GM12878 (cell line): Measurements from ENCODE around the gene CPEB1. TPM values are rescaled to one million over a fixed set of nuclear protein-coding genes. Genes with fewer than 3 reads are reported as not detected.
A peak's percentile ranks its signal among the peaks of the same experiment; 100 is the strongest.

Source experiments
- ATAC-seq: fragments of 200-7000 bp; cut with Tn5 transposase; 3 replicates; pipeline ENCODE4 v1.9.1; 2020; ENCODE audit warnings: mild to moderate bottlenecking, moderate library complexity
- BruUV-seq: library from RNA; stranded (reverse); fragments of 400-500 nt; replicated peaks from 2 replicates; lab custom pipeline; 2021; lab: Mats Ljungman, UMichigan
- CTCF ChIA-PET: fragments of 300-600 bp; sonication (Branson Sonifier 250); formaldehyde crosslinking; extraction: SDS; loops from one replicate; lab custom pipeline; 2021; ENCODE audit warnings: inconsistent platforms; lab: Yijun Ruan, JAX
- POLR2A ChIA-PET: fragments of 350-600 bp; formaldehyde crosslinking; extraction: SDS; loops from one replicate; lab custom pipeline; 2021; ENCODE audit warnings: inconsistent platforms; lab: Charles Lee
- RAD21 ChIA-PET: fragments of 300-600 bp; sonication (Branson Sonifier 250); formaldehyde crosslinking; loops from one replicate; lab custom pipeline; 2023; ENCODE audit warnings: antibody characterized with exemption; ENCODE audit not compliant: unreplicated experiment; lab: Charles Lee
- SMC1A ChIA-PET: fragments of 300-600 bp; sonication (Branson Sonifier 250); formaldehyde crosslinking; loops from one replicate; lab custom pipeline; 2023; ENCODE audit not compliant: unreplicated experiment, uncharacterized antibody; lab: Charles Lee
- DNase-seq: peaks from one replicate; pipeline ENCODE4 v3.0.0-alpha.2; 2011; ENCODE audit warnings: low read depth, low spot score
- FAIRE-seq: peaks from 3 replicates; lab custom pipeline; 2011; peaks lifted over from hg19 to GRCh38; lab: Jason Lieb, UNC
- H2AFZ ChIP-seq: 2 replicates; pipeline ENCODE4 v1.6.0; 2011; ENCODE audit warnings: low read depth, low read length, control low read depth; ENCODE audit not compliant: control insufficient read depth
- H3K27ac ChIP-seq: 2 replicates; pipeline ENCODE4 v1.5.1; 2011; ENCODE audit warnings: control low read depth; ENCODE audit not compliant: control insufficient read depth, insufficient read depth
- H3K27me3 ChIP-seq, 2 experiments: replicated peaks in 1 of 2; 2 replicates each; pipeline versions ENCODE4 v1.6.0 to v1.6.1; 2011; ENCODE audit warnings: low read length in 1 of 2; ENCODE audit not compliant: control insufficient read depth in 2 of 2, insufficient read depth in 2 of 2
- H3K36me3 ChIP-seq, 2 experiments: 2 replicates each; pipeline ENCODE4 v1.5.1; 2011; ENCODE audit warnings: low read length in 1 of 2; ENCODE audit not compliant: control insufficient read depth in 2 of 2, insufficient read depth in 2 of 2
- H3K4me1 ChIP-seq: 2 replicates; pipeline ENCODE4 v1.6.1; 2011; ENCODE audit warnings: mild to moderate bottlenecking, low read length, moderate library complexity, mixed read lengths; ENCODE audit not compliant: control insufficient read depth, insufficient read depth
- H3K4me2 ChIP-seq: 2 replicates; pipeline ENCODE4 v1.6.0; 2011; ENCODE audit warnings: control low read depth; ENCODE audit not compliant: control insufficient read depth, insufficient read depth
- H3K4me3 ChIP-seq: fragments of 200-600 bp; sonication (generic); 2 replicates; pipeline ENCODE4 v1.5.1; 2016
- H3K79me2 ChIP-seq: 2 replicates; pipeline ENCODE4 v1.6.0; 2011; ENCODE audit warnings: low read length; ENCODE audit not compliant: control insufficient read depth, insufficient read depth
- H3K9ac ChIP-seq: 2 replicates; pipeline ENCODE4 v1.8.0; 2011; ENCODE audit warnings: low read length, control low read depth, mixed read lengths; ENCODE audit not compliant: control insufficient read depth, insufficient read depth
- H3K9me3 ChIP-seq: replicated peaks from 3 replicates; pipeline ENCODE4 v1.5.1; 2011; ENCODE audit warnings: mild to moderate bottlenecking, low read length; ENCODE audit not compliant: control insufficient read depth, insufficient read depth
- H4K20me1 ChIP-seq: 2 replicates; pipeline ENCODE4 v1.6.0; 2011; ENCODE audit not compliant: control insufficient read depth, insufficient read depth
- GATAD2B ChIP-seq: fragments of 450-650 bp; conservative IDR thresholded peaks from 2 replicates; pipeline ENCODE4 v1.6.1; 2017; ENCODE audit warnings: low read depth, mild to moderate bottlenecking, moderate library complexity
- POLR2A ChIP-seq: IDR thresholded peaks from 2 replicates; pipeline ENCODE4 v1.6.1; 2011; ENCODE audit warnings: low read depth, mild to moderate bottlenecking, low read length
- POLR2AphosphoS5 ChIP-seq: IDR thresholded peaks from 2 replicates; pipeline ENCODE4 v1.6.1; 2011; ENCODE audit warnings: mild to moderate bottlenecking, low read length, inconsistent platforms
- WGBS: methylation state at CpG from one replicate; pipeline ENCODE4 v1.1.6; 2016; ENCODE audit warnings: low lambda C conversion rate; ENCODE audit not compliant: insufficient replicate concordance, insufficient coverage; ENCODE audit errors: missing lambda C conversion rate; 5-methylcytosine and 5-hydroxymethylcytosine counted together
- in situ Hi-C: fragments of 300-500 bp; cut with MboI; formaldehyde crosslinking; loops from 9 replicates; pipeline ENCODE4 v1.14.3; 2018; ENCODE audit warnings: mixed read lengths
- intact Hi-C: fragments of 100-400 bp; cut with micrococcal nuclease; formaldehyde crosslinking; loops from one replicate; pipeline ENCODE4 v1.14.2; 2022; ENCODE audit not compliant: unreplicated experiment
- polyA plus RNA-seq, 11 experiments: library from polyadenylated mRNA; depleted of rRNA in 4 of 11; unstranded in 6 of 11; stranded (reverse) in 5 of 11; fragments of >200 nt; fragmentation: Nextera tagmentation in 4 of 11; fragmentation: Illumina TruSeq in 1 of 11; extraction: Ambion mirVana in 4 of 11; extraction: Trizol in 1 of 11; gene quantifications; 1 replicate in 1 of 11; 2 replicates in 10 of 11; pipeline versions ENCODE4 v1.2.1 to v1.2.3, GENCODE V29; 2011 to 2016; ENCODE audit warnings: inconsistent platforms in 2 of 11, missing spikeins in 2 of 11, low read depth in 1 of 11
- total RNA-seq, 4 experiments: library from RNA; depleted of rRNA in 3 of 4; stranded (reverse); fragments of >200 nt in 3 of 4; fragmentation: Illumina TruSeq in 1 of 4; extraction: Trizol in 1 of 4; gene quantifications; 2 replicates each; pipeline versions ENCODE4 v1.2.1 to v1.2.3, GENCODE V29; 2013 to 2021

Gene CPEB1
- total and polyA plus RNA-seq, 10 of the 15 experiments (the other 5 are each of a cell fraction or from before 2014, with no cell fraction given): 0.05 to 1.1 (median 0.46) TPM

GRCh38 chr15:82536409-82537350 is 110.5 kb downstream of the CPEB1 start:
- Histone ChIP-seq H3K79me2 (peaks cover 50% of the 10 kb centered on the region), H3K36me3 (peaks cover 27 to 44% of the 10 kb centered on the region in 2 experiments), H3K27ac (peak overlapping the region; percentile 43), H4K20me1 (peaks cover 14% of the 10 kb centered on the region), H3K9ac (no peak overlapping the region; the same call in 1 of the 2 replicates), H3K4me1 (peaks cover 2% of the 10 kb centered on the region; the same call in 1 of the 2 replicates), H3K27me3 (no peaks in the 10 kb centered on the region), H3K9me3 (no peaks in the 10 kb centered on the region), H3K4me3 (peak overlapping the region; percentile 99; the same call in 1 of the 2 replicates), H3K4me2 (peak overlapping the region; percentile 90), H2AFZ (no peak overlapping the region)
- in situ Hi-C loops: loop anchor here (5.0 kb wide), 1 partner anchor 451 kb away; the partner anchor contains the start of gene RAMAC
- ChIA-PET SMC1A (interaction anchor here (0.5 to 1.4 kb wide), 3 partner anchors 17 to 282 kb away, joined by 3 to 4 read pairs (median 3); no protein-coding TSS in a partner anchor), POLR2A (no interaction called here), CTCF (interaction anchor here (0.6 to 1.8 kb wide), 4 partner anchors 8 to 465 kb away, joined by 3 to 8 read pairs (median 6); no protein-coding TSS in a partner anchor), RAD21 (no interaction called here)
- intact Hi-C loops: loop anchor here (10.0 kb wide), 2 partner anchors 298 to 668 kb away; partner anchors contain the start of gene HDGFL3
- WGBS: 46% methylated on average over 11 of the region's 11 CpGs
- no TSS peak for BruUV-seq
- ATAC-seq (no peak), FAIRE-seq (no peak), DNase-seq (no peak)
- TF ChIP-seq POLR2AphosphoS5: peak; percentile 58; the same call in 1 of the 2 replicates
- TF ChIP-seq GATAD2B: no peak
- TF ChIP-seq POLR2A: peak; percentile 31; the same call in 1 of the 2 replicates
